K562 (cell line): ENCODE data around the gene MOK. TPM values are rescaled to one million over a fixed set of nuclear protein-coding genes. Genes with fewer than 3 reads are reported as not detected.

Experiments
- ATAC-seq: fragments of 200-7000 bp; cut with Tn5 transposase; 3 replicates; pipeline ENCODE4 v1.9.1; 2020; ENCODE audit warnings: moderate library complexity
- BruUV-seq: library from RNA; stranded (reverse); fragments of 400-500 nt; replicated peaks from 2 replicates; lab custom pipeline; 2021; lab: Mats Ljungman, UMichigan
- CTCF ChIA-PET: fragments of 300-600 bp; formaldehyde crosslinking; extraction: SDS; loops from one replicate; lab custom pipeline; 2021; ENCODE audit warnings: low intra/inter-chr PET ratio; lab: Yijun Ruan, JAX
- POLR2A ChIA-PET: fragments of 300-600, 350-650 bp; sonication (Branson Sonifier 250); formaldehyde crosslinking; extraction: SDS; loops from one replicate; lab custom pipeline; 2021; ENCODE audit warnings: antibody characterized with exemption, inconsistent platforms; lab: Yijun Ruan, JAX
- DNase-seq, 4 experiments: peaks; one replicate each; pipeline versions ENCODE4 v3.0.0 to v3.0.0-alpha.2; 2011 to 2018; ENCODE audit warnings: low spot score in 3 of 4, mixed read lengths in 3 of 4; ENCODE audit errors: extremely low read depth in 1 of 4
- FAIRE-seq: peaks from 2 replicates; lab custom pipeline; 2011; peaks lifted over from hg19 to GRCh38; lab: Jason Lieb, UNC
- H2AFZ ChIP-seq: 2 replicates; pipeline ENCODE4 v1.6.0; 2011; ENCODE audit warnings: low read depth, low read length, control low read depth, inconsistent platforms
- H3K27ac ChIP-seq: fragments of 200-600 bp; 3 replicates; pipeline ENCODE4 v1.8.0; 2011; ENCODE audit warnings: low read depth, mild to moderate bottlenecking, control low read depth, inconsistent platforms, low read length, moderate library complexity, mixed read lengths; ENCODE audit errors: extremely low read depth
- H3K27me3 ChIP-seq, 2 experiments: fragments of 300-600 bp in 1 of 2; 2 replicates in 1 of 2; 3 replicates in 1 of 2; pipeline versions ENCODE4 v1.6.0 to v1.8.0; 2011; ENCODE audit warnings: inconsistent platforms in 2 of 2, low read length in 2 of 2, mild to moderate bottlenecking in 1 of 2, mixed read lengths in 1 of 2, moderate library complexity in 1 of 2; ENCODE audit not compliant: control insufficient read depth in 2 of 2, insufficient read depth in 2 of 2
- H3K36me3 ChIP-seq: fragments of 300-600 bp; 3 replicates; pipeline ENCODE4 v1.8.0; 2011; ENCODE audit warnings: mild to moderate bottlenecking, low read length, inconsistent platforms; ENCODE audit not compliant: control insufficient read depth, insufficient read depth
- H3K4me1 ChIP-seq, 2 experiments: fragments of 200-600 bp in 1 of 2; replicated peaks in 1 of 2; 2 replicates in 1 of 2; 3 replicates in 1 of 2; pipeline versions ENCODE4 v1.5.1 to v1.8.0; 2011; ENCODE audit warnings: inconsistent platforms in 2 of 2, low read length in 2 of 2, mild to moderate bottlenecking in 1 of 2, mixed read lengths in 1 of 2, moderate library complexity in 1 of 2; ENCODE audit not compliant: control insufficient read depth in 2 of 2, insufficient read depth in 2 of 2
- H3K4me2 ChIP-seq: 2 replicates; pipeline ENCODE4 v1.6.1; 2011; ENCODE audit warnings: low read length, control low read depth, inconsistent platforms, mixed read lengths; ENCODE audit not compliant: insufficient read depth
- H3K4me3 ChIP-seq: fragments of 200-600 bp; sonication (generic), shearing (Covaris generic); 2 replicates; pipeline ENCODE4 v1.5.1; 2016; ENCODE audit warnings: control low read depth, inconsistent platforms
- H3K79me2 ChIP-seq: fragments of 200-600 bp; 3 replicates; pipeline ENCODE4 v1.8.0; 2011; ENCODE audit warnings: low read length, inconsistent platforms; ENCODE audit not compliant: control insufficient read depth, insufficient read depth
- H3K9ac ChIP-seq, 2 experiments: 2 replicates each; pipeline versions ENCODE4 v1.6.0 to v1.6.1; 2011; ENCODE audit warnings: low read depth in 2 of 2, low read length in 2 of 2, control low read depth in 1 of 2, inconsistent platforms in 1 of 2, mild to moderate bottlenecking in 1 of 2, mixed read lengths in 1 of 2; ENCODE audit not compliant: insufficient read depth in 1 of 2
- H3K9me1 ChIP-seq: one replicate; pipeline ENCODE4 v1.6.0; 2011; ENCODE audit warnings: inconsistent platforms, mild to moderate bottlenecking, low read length, moderate library complexity; ENCODE audit not compliant: control insufficient read depth, insufficient read depth
- H3K9me3 ChIP-seq: replicated peaks from 2 replicates; pipeline ENCODE4 v1.5.1; 2011; ENCODE audit warnings: low read depth, low read length, inconsistent platforms; ENCODE audit not compliant: control insufficient read depth, insufficient read depth
- H4K20me1 ChIP-seq: replicated peaks from 2 replicates; pipeline ENCODE4 v1.6.1; 2011; ENCODE audit warnings: low read length, inconsistent platforms, mixed read lengths; ENCODE audit not compliant: control insufficient read depth, insufficient read depth
- PYGO2 ChIP-seq: fragments of 450-650 bp; IDR thresholded peaks from 2 replicates; pipeline ENCODE4 v1.6.1; 2016; ENCODE audit warnings: mild to moderate bottlenecking, missing genetic modification characterization, moderate library complexity, missing compliant biosample characterization
- ZBTB2 ChIP-seq: fragments of 450-650 bp; IDR thresholded peaks from 2 replicates; pipeline ENCODE4 v1.6.1; 2016; ENCODE audit warnings: antibody characterized with exemption
- ZBTB33 ChIP-seq: sonication (generic); formaldehyde crosslinking; IDR thresholded peaks from 2 replicates; pipeline ENCODE4 v1.8.1; 2023; ENCODE audit warnings: mild to moderate bottlenecking, missing genetic modification reagents
- ZKSCAN1 ChIP-seq: fragments of 150-350 bp; IDR thresholded peaks from 2 replicates; pipeline ENCODE4 v1.6.1; 2016; ENCODE audit warnings: low read depth, low read length
- WGBS: fragments of 100-300 bp; shearing (Covaris generic); methylation state at CpG from one replicate; pipeline ENCODE4 v1.1.6; 2016; ENCODE audit warnings: low coverage, mixed read lengths; ENCODE audit not compliant: insufficient coverage; ENCODE audit errors: missing lambda C conversion rate; 5-methylcytosine and 5-hydroxymethylcytosine counted together
- in situ Hi-C: fragments of 300-500 bp; cut with MboI; formaldehyde crosslinking; loops from 4 replicates; pipeline ENCODE4 v1.15.0; 2018; ENCODE audit warnings: inconsistent platforms, mixed read lengths
- intact Hi-C: fragments of 100-400 bp; cut with micrococcal nuclease; formaldehyde crosslinking; loops from 2 replicates; pipeline ENCODE4 v1.14.2; 2022
- polyA plus RNA-seq, 8 experiments: library from polyadenylated mRNA; depleted of rRNA in 4 of 8; stranded (reverse) in 5 of 8; unstranded in 3 of 8; fragments of >200 nt; fragmentation: Nextera tagmentation in 2 of 8; fragmentation: Illumina TruSeq in 1 of 8; extraction: Ambion mirVana in 2 of 8; extraction: Trizol in 1 of 8; gene quantifications; 2 replicates each; pipeline versions ENCODE4 v1.2.1 to v1.2.3, GENCODE V29; 2011 to 2014; ENCODE audit warnings: inconsistent platforms in 1 of 8, missing spikeins in 1 of 8
- total RNA-seq, 7 experiments: library from RNA; depleted of rRNA in 6 of 7; stranded (reverse); fragments of >200 nt in 6 of 7; fragmentation: Illumina TruSeq in 2 of 7; extraction: Trizol in 2 of 7; gene quantifications; 2 replicates each; pipeline versions ENCODE4 v1.2.1 to v1.2.3, GENCODE V29; 2011 to 2021; ENCODE audit warnings: low replicate concordance in 1 of 7

MOK gene
- total and polyA plus RNA-seq, 9 of the 15 experiments (the other 6 are each of a cell fraction or from before 2014, with no cell fraction given), result 1.3 to 8.4 (median 5.3) TPM

- TF ChIP-seq ZBTB2, result no peak
- no peak for TF ChIP-seq ZBTB33 (CRISPR knock-in tag)
- TF ChIP-seq ZKSCAN1, result no peak
These were observed 22.1 kb downstream of the MOK start (continued) for GRCh38 chr14:102282751-102283465.

GRCh38 chr14:102280376-102280962, 24.5 kb downstream of the MOK start:
- WGBS, result 55% methylated on average over 8 of the region's 8 CpGs
- ChIA-PET POLR2A (no interaction called here), CTCF (no interaction called here)
- ATAC-seq (no peak), FAIRE-seq (no peak), DNase-seq (no peak)
- no peak overlapping the region for H3K27ac ChIP-seq
- no peak overlapping the region; a peak in 1 of 4 replicates for H3K9ac ChIP-seq
- no peaks in the 10 kb centered on the region for H3K36me3 ChIP-seq
- no peaks in the 10 kb centered on the region for H3K27me3 ChIP-seq
- H3K9me1 ChIP-seq, result no peaks in the 10 kb centered on the region
- H3K4me3 ChIP-seq, result no peak overlapping the region
- no peak for TF ChIP-seq PYGO2 (tag)
- no peaks in the 10 kb centered on the region for H3K9me3 ChIP-seq
- no peaks in the 10 kb centered on the region for H4K20me1 ChIP-seq
- in situ Hi-C loops (no loop called here), intact Hi-C loops (no loop called here)
- no peaks in the 10 kb centered on the region; a peak in 1 of 5 replicates for H3K4me1 ChIP-seq
- no peaks in the 10 kb centered on the region for H3K79me2 ChIP-seq
- no peak overlapping the region for H3K4me2 ChIP-seq
- BruUV-seq, result no TSS peak
- H2AFZ ChIP-seq, result no peak overlapping the region
